SK-N-MC (cell line): Measurements from ENCODE around the gene ESPL1.

ENCODE experiments used
- DNase-seq: peaks from one replicate; pipeline ENCODE4 v3.0.0-alpha.2; 2011; ENCODE audit warnings: low read depth, low spot score
- H3K27ac ChIP-seq: fragments of 200-600 bp; sonication (generic); 2 replicates; pipeline ENCODE4 v1.5.1; 2016; ENCODE audit warnings: mixed run types
- H3K36me3 ChIP-seq: fragments of 200-600 bp; sonication (generic); 2 replicates; pipeline ENCODE4 v1.6.1; 2017; ENCODE audit warnings: antibody characterized with exemption, low read length, mixed read lengths; ENCODE audit not compliant: insufficient read depth
- H3K4me3 ChIP-seq: fragments of 200-600 bp; sonication (generic); 2 replicates; pipeline ENCODE4 v1.5.1; 2016
- H3K9ac ChIP-seq: fragments of 200-600 bp; sonication (generic); 2 replicates; pipeline ENCODE4 v1.8.0; 2017; ENCODE audit warnings: mixed run types, mixed read lengths; ENCODE audit not compliant: insufficient read length
- H3K9me3 ChIP-seq: fragments of 200-600 bp; sonication (generic); 2 replicates; pipeline ENCODE4 v1.6.1; 2017; ENCODE audit warnings: low read depth, mild to moderate bottlenecking, antibody characterized with exemption, low read length, moderate library complexity, mixed read lengths
- EZH2 ChIP-seq: fragments of 200-600 bp; sonication (generic); IDR thresholded peaks from one replicate; pipeline ENCODE4 v1.6.1; 2017; ENCODE audit warnings: antibody characterized with exemption
- FOXP2 ChIP-seq: optimal IDR thresholded peaks from 2 replicates; pipeline ENCODE3; 2011; ENCODE audit warnings: mild to moderate bottlenecking, moderate library complexity; ENCODE audit not compliant: insufficient read depth; ENCODE audit errors: extremely low read length, control extremely low read depth
- POLR2AphosphoS5 ChIP-seq: IDR thresholded peaks from 2 replicates; pipeline ENCODE4 v1.6.1; 2012; ENCODE audit warnings: mild to moderate bottlenecking, low read depth, low read length, borderline replicate concordance

Gene ESPL1

DNA sequence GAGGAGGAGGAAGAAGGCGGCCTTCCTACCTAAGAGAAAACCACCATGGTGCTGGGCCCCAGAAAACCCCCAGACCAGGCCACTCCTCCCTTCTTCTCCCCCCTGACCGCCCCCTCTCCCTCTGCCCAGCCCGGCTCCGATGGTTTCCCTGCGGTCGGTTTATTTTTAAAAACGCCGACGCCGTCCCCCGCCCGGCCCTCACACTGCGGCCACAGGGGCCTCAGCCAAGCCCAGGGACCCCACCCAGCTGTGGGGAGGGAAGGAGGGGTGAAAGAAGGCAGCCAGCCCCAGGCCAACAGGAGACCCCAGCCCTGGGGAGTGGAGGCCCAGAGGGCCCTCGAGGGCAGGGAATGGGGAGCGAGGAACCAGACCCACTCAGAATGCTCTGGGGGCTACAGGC lies 64.6 kb downstream of the ESPL1 start:
- TF ChIP-seq POLR2AphosphoS5 (no peak), EZH2 (no peak), FOXP2 (no peak)
- H3K9me3 ChIP-seq, result no peaks in the 10 kb centered on the region

DNA sequence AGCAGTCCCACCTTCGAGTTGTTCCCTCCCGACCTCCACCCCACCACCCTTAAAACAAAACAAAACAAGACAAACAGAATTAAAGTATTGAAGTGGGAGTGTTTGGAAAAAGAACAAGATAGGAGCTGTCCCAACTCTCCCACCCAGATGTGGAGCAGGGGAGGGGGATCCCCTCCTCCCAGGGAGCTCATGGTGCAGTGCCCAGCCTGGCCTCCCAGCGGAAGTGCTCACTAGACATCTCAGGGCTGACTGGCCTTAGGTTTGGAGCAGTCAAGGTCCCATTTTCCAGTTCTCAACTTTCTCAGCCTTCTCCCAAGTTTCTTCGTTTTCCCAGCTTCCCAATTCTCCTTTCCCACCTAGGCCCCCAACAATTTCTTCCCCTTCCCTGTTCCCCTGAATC lies 65.2 kb downstream of the ESPL1 start:
- TF ChIP-seq POLR2AphosphoS5, result no peak
- no peak for TF ChIP-seq FOXP2
- no peak for TF ChIP-seq EZH2
- no peaks in the 10 kb centered on the region for H3K36me3 ChIP-seq
- H3K4me3 ChIP-seq, result no peak overlapping the region
- no peaks in the 10 kb centered on the region for H3K9me3 ChIP-seq
- no peak overlapping the region for H3K27ac ChIP-seq
- H3K9ac ChIP-seq, result no peak overlapping the region
- DNase-seq, result no peak

More for the DNA sequence above, 64.6 kb downstream of the ESPL1 start:
- Histone ChIP-seq H3K27ac (no peak overlapping the region), H3K4me3 (no peak overlapping the region), H3K36me3 (no peaks in the 10 kb centered on the region), H3K9ac (no peak overlapping the region)
- DNase-seq, result no peak

- Histone ChIP-seq H3K9me3 (no peaks in the 10 kb centered on the region), H3K36me3 (no peaks in the 10 kb centered on the region), H3K27ac (no peak overlapping the region), H3K4me3 (no peak overlapping the region), H3K9ac (no peak overlapping the region)
- no peak for TF ChIP-seq FOXP2
- TF ChIP-seq EZH2, result no peak
- no peak for TF ChIP-seq POLR2AphosphoS5
- DNase-seq, result no peak
Measured at GRCh38 chr12:53333845-53334244, 65.7 kb downstream of the ESPL1 start.

DNA sequence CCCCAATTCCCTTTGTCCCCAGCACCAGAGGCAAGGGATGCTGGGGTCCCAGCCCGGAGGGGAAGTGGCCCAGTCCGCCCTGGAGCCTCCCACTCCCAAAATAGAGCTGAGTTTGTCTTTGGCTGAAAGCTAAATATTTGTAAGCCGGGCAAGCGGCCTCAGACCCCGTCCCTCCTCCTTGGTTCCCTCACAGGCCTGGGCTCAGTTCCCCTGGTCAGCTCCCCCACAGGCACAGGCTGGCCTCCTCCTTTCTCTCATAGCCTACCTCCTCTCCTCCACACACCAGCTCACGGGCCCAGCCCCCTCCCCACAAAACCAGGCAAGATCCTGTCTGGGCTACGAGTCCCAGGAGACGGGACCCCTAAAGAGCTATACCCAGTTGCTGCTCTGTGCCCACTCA lies 66.7 kb downstream of the ESPL1 start:
- Histone ChIP-seq H3K27ac (no peak overlapping the region), H3K4me3 (no peak overlapping the region), H3K36me3 (no peaks in the 10 kb centered on the region), H3K9me3 (no peaks in the 10 kb centered on the region), H3K9ac (no peak overlapping the region)
- no peak for DNase-seq
- TF ChIP-seq POLR2AphosphoS5 (no peak), EZH2 (no peak), FOXP2 (no peak)

- no peaks in the 10 kb centered on the region for H3K36me3 ChIP-seq
- DNase-seq, result no peak
- no peaks in the 10 kb centered on the region for H3K9me3 ChIP-seq
- TF ChIP-seq FOXP2, result no peak
- no peak for TF ChIP-seq POLR2AphosphoS5
- no peak for TF ChIP-seq EZH2
- no peak within 1 kb of the TSS for H3K9ac ChIP-seq
- no peak within 1 kb of the TSS for H3K4me3 ChIP-seq
- H3K27ac ChIP-seq, result no peak within 1 kb of the TSS
Measured at GRCh38 chr12:53336181-53336681, 68.1 kb downstream of the ESPL1 start, which contains the start of gene SP7. TSS of gene SP7 (minus strand) at chr12:53336354. CDS start at chr12:53335646, 708 bp downstream.

GRCh38 chr12:53338017-53338416 lies 69.9 kb downstream of the ESPL1 start:
- DNase-seq, result no peak
- Histone ChIP-seq H3K36me3 (no peaks in the 10 kb centered on the region), H3K9ac (no peak overlapping the region), H3K4me3 (no peak overlapping the region), H3K27ac (no peak overlapping the region), H3K9me3 (no peaks in the 10 kb centered on the region)
- TF ChIP-seq POLR2AphosphoS5, result no peak
- TF ChIP-seq FOXP2, result no peak
- TF ChIP-seq EZH2, result no peak

DNA sequence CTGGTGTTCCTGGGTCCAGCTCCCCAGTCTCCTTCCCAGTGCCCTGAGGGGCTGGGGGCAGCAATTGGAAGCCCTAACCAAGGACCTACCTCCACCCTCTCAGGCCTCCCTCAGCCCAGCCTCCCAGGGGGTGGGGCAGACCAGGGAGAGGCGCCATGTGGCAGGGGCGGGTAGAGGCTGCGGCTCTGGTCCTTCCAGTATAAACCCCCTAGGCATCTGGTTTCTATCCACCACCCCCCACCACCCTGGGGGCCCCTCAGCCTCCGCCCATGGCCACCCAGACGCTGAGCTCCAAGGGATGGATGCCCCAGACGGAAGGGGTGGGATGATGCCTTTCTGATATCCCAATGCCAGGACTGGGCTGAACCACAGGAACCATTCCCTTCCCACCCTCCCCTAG lies 70.8 kb downstream of the ESPL1 start:
- H3K27ac ChIP-seq, result no peak overlapping the region
- H3K9me3 ChIP-seq, result no peaks in the 10 kb centered on the region
- no peak for DNase-seq
- H3K4me3 ChIP-seq, result no peak overlapping the region
- H3K36me3 ChIP-seq, result no peaks in the 10 kb centered on the region
- TF ChIP-seq FOXP2, result no peak
- TF ChIP-seq EZH2, result no peak
- TF ChIP-seq POLR2AphosphoS5, result no peak
- no peak overlapping the region for H3K9ac ChIP-seq

DNA sequence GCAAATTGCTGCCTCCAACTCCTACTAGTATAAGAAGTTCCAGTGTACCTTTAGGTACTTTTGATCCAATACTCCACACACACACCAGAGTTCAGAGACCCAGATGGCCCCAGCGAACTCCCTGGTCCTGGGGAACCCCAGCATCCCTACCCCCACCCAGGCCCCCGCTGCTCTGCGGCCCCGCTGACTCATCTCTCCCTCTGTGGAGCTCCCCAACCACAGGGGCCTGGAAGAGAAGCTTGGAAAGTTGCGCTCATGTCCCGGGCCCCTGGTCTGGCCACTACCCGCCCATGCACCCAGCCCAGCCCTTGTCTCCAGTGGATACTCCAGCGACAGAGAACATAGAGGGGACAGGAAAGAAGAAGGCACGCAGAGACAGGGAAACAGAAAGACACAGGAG lies 72.3 kb downstream of the ESPL1 start:
- Histone ChIP-seq H3K36me3 (no peaks in the 10 kb centered on the region), H3K9me3 (no peaks in the 10 kb centered on the region), H3K27ac (no peak overlapping the region), H3K9ac (no peak overlapping the region), H3K4me3 (no peak overlapping the region)
- TF ChIP-seq FOXP2 (no peak), POLR2AphosphoS5 (no peak), EZH2 (no peak)
- no peak for DNase-seq
